ENCODE results near the gene CHPF2. TPM values are rescaled to one million over a fixed set of nuclear protein-coding genes. Genes with fewer than 3 reads are reported as not detected.

The CHPF2 gene
- total RNA-seq: 10 to 100 TPM; 66.5 to 70.5 TPM
- 22.6 TPM for polyA plus RNA-seq (ENCODE audit: insufficient read depth, low read depth, low replicate concordance)
- long read RNA-seq, donor 1, partial matches to known transcripts: 0 of 4 reads
- long read RNA-seq, donor 1, other reads (novel, unspliced or antisense): 0 of 4 reads
- long read RNA-seq, donor 2, partial matches to known transcripts: 0 of 1 reads
- long read RNA-seq, donor 2, other reads (novel, unspliced or antisense): 0 of 1 reads

- H3K27me3 ChIP-seq: no peaks in the 10 kb centered on the region
- H3K36me3 ChIP-seq (ENCODE audit: low read depth, missing control alignments): no peaks in the 10 kb centered on the region
- H3K4me1 ChIP-seq: peaks cover 15% of the 10 kb centered on the region
- H3K4me3 ChIP-seq: peak within 1 kb of the TSS; percentile 70 to 99
- 0 to 1% methylated on average over 30 to 66 of the region's 79 CpGs for WGBS, 2 donors
- no peaks in the 10 kb centered on the region for H3K9me3 ChIP-seq
- peak; percentile 97 for DNase-seq
- no peak for TF ChIP-seq POLR2A (IDR thresholded peaks at IDR 0.05)
- intact Hi-C loops (cut with DNase I; ENCODE audit: low total_unique reads): no loop called here
- peak within 1 kb of the TSS; percentile 53 to 78 for H3K27ac ChIP-seq
Measured at GRCh38 chr7:151232091-151232916, at the start of gene CHPF2. Gene CHPF2 (plus strand): TSS chr7:151232483. CDS start chr7:151234012, 1,529 bp downstream.

GRCh38 chr7:151185762-151186639, 46.3 kb upstream of the CHPF2 start:
- intact Hi-C loops (cut with DNase I; ENCODE audit: low total_unique reads): no loop called here

GRCh38 chr7:151186640-151187408, 45.5 kb upstream of the CHPF2 start, which contains the start of gene ASB10:
Gene ASB10 (minus strand): TSS chr7:151187250. CDS start chr7:151187130, 120 bp downstream.
- WGBS, 2 donors: 75 to 79% methylated on average over 12 to 22 of the region's 22 CpGs
- no peak within 1 kb of the TSS for H3K27ac ChIP-seq
- TF ChIP-seq POLR2A (IDR thresholded peaks at IDR 0.05): no peak
- TF ChIP-seq CTCF (IDR thresholded peaks at IDR 0.05): no peak

More at GRCh38 chr7:151185762-151186639, 46.3 kb upstream of the CHPF2 start:
- Histone ChIP-seq H3K9me3 (no peaks in the 10 kb centered on the region), H3K36me3 (ENCODE audit: low read depth, missing control alignments) (no peaks in the 10 kb centered on the region), H3K4me3 (no peak overlapping the region), H3K4me1 (no peaks in the 10 kb centered on the region), H3K27ac (no peak overlapping the region), H3K27me3 (no peaks in the 10 kb centered on the region)
- 87 to 94% methylated on average over 9 to 16 of the region's 16 CpGs for WGBS, 2 donors
- TF ChIP-seq POLR2A (IDR thresholded peaks at IDR 0.05) (no peak), CTCF (IDR thresholded peaks at IDR 0.05) (no peak)
- no peak for DNase-seq

GRCh38 chr7:151187409-151188251, 44.7 kb upstream of the CHPF2 start:
- Histone ChIP-seq H3K27ac (no peak overlapping the region), H3K36me3 (ENCODE audit: low read depth, missing control alignments) (no peaks in the 10 kb centered on the region), H3K27me3 (no peaks in the 10 kb centered on the region), H3K4me3 (no peak overlapping the region), H3K4me1 (no peaks in the 10 kb centered on the region), H3K9me3 (no peaks in the 10 kb centered on the region)
- no peak for TF ChIP-seq CTCF (IDR thresholded peaks at IDR 0.05)
- TF ChIP-seq POLR2A (IDR thresholded peaks at IDR 0.05): no peak
- WGBS, 2 donors: 84 to 90% methylated on average over 15 to 21 of the region's 22 CpGs
- DNase-seq: no peak
- intact Hi-C loops (cut with DNase I; ENCODE audit: low total_unique reads): no loop called here

More at GRCh38 chr7:151186640-151187408, 45.5 kb upstream of the CHPF2 start, which contains the start of gene ASB10:
- intact Hi-C loops (cut with DNase I; ENCODE audit: low total_unique reads): no loop called here
- Histone ChIP-seq H3K27me3 (no peaks in the 10 kb centered on the region), H3K36me3 (ENCODE audit: low read depth, missing control alignments) (no peaks in the 10 kb centered on the region), H3K9me3 (no peaks in the 10 kb centered on the region), H3K4me3 (no peak within 1 kb of the TSS), H3K4me1 (no peaks in the 10 kb centered on the region)
- DNase-seq: no peak

Data from testis (tissue), 5 donors.